Keratinocyte (primary cell): ENCODE measurements around the gene C2orf80. TPM values are rescaled to one million over a fixed set of nuclear protein-coding genes. Genes with fewer than 3 reads are reported as not detected.

Experiments
- DNase-seq: peaks from one replicate; pipeline ENCODE4 v3.0.0-alpha.2; 2011; ENCODE audit warnings: low read depth, missing footprints, low spot score
- FAIRE-seq: peaks from 2 replicates; lab custom pipeline; 2011; peaks lifted over from hg19 to GRCh38; lab: Jason Lieb, UNC
- H2AFZ ChIP-seq: 2 replicates; pipeline ENCODE4 v1.6.0; 2012; ENCODE audit warnings: low read length, control low read depth, inconsistent platforms; ENCODE audit not compliant: control insufficient read depth
- H3K27ac ChIP-seq: 2 replicates; pipeline ENCODE4 v1.5.1; 2011; ENCODE audit warnings: low read length; ENCODE audit not compliant: control insufficient read depth, insufficient read depth
- H3K27me3 ChIP-seq: 3 replicates; pipeline ENCODE4 v1.6.0; 2011; ENCODE audit warnings: low read length; ENCODE audit not compliant: control insufficient read depth, insufficient read depth; ENCODE audit errors: extremely low read depth
- H3K36me3 ChIP-seq, 2 experiments: 2 replicates in 1 of 2; 3 replicates in 1 of 2; pipeline ENCODE4 v1.5.1; 2011; ENCODE audit warnings: low read length in 2 of 2, mild to moderate bottlenecking in 1 of 2; ENCODE audit not compliant: control insufficient read depth in 2 of 2, insufficient read depth in 2 of 2; ENCODE audit errors: extremely low read depth in 1 of 2
- H3K4me1 ChIP-seq: 3 replicates; pipeline ENCODE4 v1.5.1; 2011; ENCODE audit warnings: low read length; ENCODE audit not compliant: control insufficient read depth, insufficient read depth; ENCODE audit errors: extremely low read depth
- H3K4me2 ChIP-seq: 3 replicates; pipeline ENCODE4 v1.6.0; 2011; ENCODE audit warnings: low read depth, low read length; ENCODE audit not compliant: control insufficient read depth, insufficient read depth; ENCODE audit errors: extremely low read depth
- H3K4me3 ChIP-seq, 3 experiments: fragments of 200-600 bp in 1 of 3; sonication (generic) in 1 of 3; 2 replicates in 2 of 3; 3 replicates in 1 of 3; pipeline ENCODE4 v1.5.1; 2011 to 2016; ENCODE audit warnings: low read length in 3 of 3, mild to moderate bottlenecking in 3 of 3, control low read depth in 2 of 3, inconsistent platforms in 1 of 3, low read depth in 1 of 3, mixed read lengths in 1 of 3, mixed run types in 1 of 3, moderate library complexity in 1 of 3; ENCODE audit not compliant: control insufficient read depth in 2 of 3, insufficient read depth in 2 of 3; ENCODE audit errors: extremely low read depth in 1 of 3
- H3K79me2 ChIP-seq: 2 replicates; pipeline ENCODE4 v1.6.0; 2012; ENCODE audit warnings: low read length; ENCODE audit not compliant: control insufficient read depth, insufficient read depth
- H3K9ac ChIP-seq: 3 replicates; pipeline ENCODE4 v1.6.0; 2011; ENCODE audit warnings: low read length; ENCODE audit not compliant: control insufficient read depth, insufficient read depth; ENCODE audit errors: extremely low read depth
- H3K9me1 ChIP-seq: 3 replicates; pipeline ENCODE4 v1.6.0; 2011; ENCODE audit warnings: low read length; ENCODE audit not compliant: control insufficient read depth, insufficient read depth; ENCODE audit errors: extremely low read depth
- H3K9me3 ChIP-seq: 2 replicates; pipeline ENCODE4 v1.5.1; 2012; ENCODE audit warnings: low read depth, low read length; ENCODE audit not compliant: control insufficient read depth
- H4K20me1 ChIP-seq: 3 replicates; pipeline ENCODE4 v1.6.0; 2011; ENCODE audit warnings: low read length; ENCODE audit not compliant: control insufficient read depth, insufficient read depth; ENCODE audit errors: extremely low read depth
- CTCF ChIP-seq, 3 experiments: IDR thresholded peaks in 1 of 3; conservative IDR thresholded peaks in 1 of 3; optimal IDR thresholded peaks in 1 of 3; 2 replicates in 2 of 3; 3 replicates in 1 of 3; pipeline versions ENCODE3 to v1.5.1; 2011; ENCODE audit warnings: low read length in 3 of 3, mild to moderate bottlenecking in 3 of 3, moderate library complexity in 2 of 3, control low read depth in 1 of 3, inconsistent platforms in 1 of 3; ENCODE audit not compliant: insufficient read depth in 2 of 3; ENCODE audit errors: extremely low read depth in 1 of 3
- EZH2 ChIP-seq: IDR thresholded peaks from one replicate; pipeline ENCODE4 v1.6.1; 2012; ENCODE audit warnings: inconsistent platforms, mild to moderate bottlenecking, low read length, moderate library complexity
- dilution Hi-C: fragments of 300-500 bp; cut with MboI; formaldehyde crosslinking; loops from one replicate; pipeline ENCODE4 v1.7.0; 2020; ENCODE audit warnings: low sequenced_read_pairs; ENCODE audit not compliant: extremely low pct_ligation_motif_present
- polyA plus RNA-seq, 5 experiments: library from polyadenylated mRNA; depleted of rRNA in 3 of 5; stranded (reverse) in 3 of 5; stranded (forward) in 1 of 5; unstranded in 1 of 5; fragments of >200 nt; gene quantifications; 1 replicate in 1 of 5; 2 replicates in 3 of 5; 3 replicates in 1 of 5; pipeline versions ENCODE4 v1.2.1 to v1.2.3, GENCODE V29; 2011 to 2012; ENCODE audit warnings: missing spikeins in 2 of 5, low read depth in 1 of 5, low replicate concordance in 1 of 5

C2orf80 gene
- polyA plus RNA-seq, 1 donor (not counting 4 experiments of a cell fraction or from before 2014, with no cell fraction given) = not detected

DNA sequence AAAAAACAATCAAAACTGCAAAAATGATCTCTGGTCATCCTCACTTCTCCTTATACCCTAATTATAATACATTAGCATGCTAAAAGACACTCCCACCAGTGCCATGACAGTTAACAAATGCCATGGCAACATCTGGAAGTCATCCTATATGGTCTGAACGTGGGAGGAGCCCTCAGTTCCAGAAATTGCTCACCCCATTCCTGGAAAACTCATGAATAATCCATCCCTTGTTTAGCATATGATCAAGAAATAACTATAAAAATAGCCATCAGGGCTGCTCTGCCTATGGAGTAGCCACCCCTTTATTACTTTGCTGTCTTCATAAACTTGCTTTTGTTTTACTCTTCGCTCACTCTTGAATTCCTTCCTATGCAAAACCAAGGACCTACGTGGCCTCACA lies 5.7 kb upstream of the C2orf80 start:
- Histone ChIP-seq H3K9me3 (no peaks in the 10 kb centered on the region), H4K20me1 (no peaks in the 10 kb centered on the region), H3K79me2 (no peaks in the 10 kb centered on the region), H3K4me3 (no peak overlapping the region), H2AFZ (no peak overlapping the region), H3K9ac (no peak overlapping the region), H3K27ac (no peak overlapping the region), H3K4me2 (no peak overlapping the region), H3K27me3 (no peaks in the 10 kb centered on the region), H3K4me1 (peaks cover 9% of the 10 kb centered on the region), H3K36me3 (no peaks in the 10 kb centered on the region), H3K9me1 (no peaks in the 10 kb centered on the region)
- TF ChIP-seq CTCF (optimal IDR thresholded peaks at IDR 0.05 in 1 of 3, IDR thresholded peaks at IDR 0.05 in 1 of 3, conservative IDR thresholded peaks at IDR 0.05 in 1 of 3; ENCODE audit: extremely low read depth in 1 of 3, insufficient read depth in 2 of 3, low read length in 3 of 3) (no peak), EZH2 (no peak)
- DNase-seq (no peak), FAIRE-seq (no peak)
- dilution Hi-C loops = no loop called here

DNA sequence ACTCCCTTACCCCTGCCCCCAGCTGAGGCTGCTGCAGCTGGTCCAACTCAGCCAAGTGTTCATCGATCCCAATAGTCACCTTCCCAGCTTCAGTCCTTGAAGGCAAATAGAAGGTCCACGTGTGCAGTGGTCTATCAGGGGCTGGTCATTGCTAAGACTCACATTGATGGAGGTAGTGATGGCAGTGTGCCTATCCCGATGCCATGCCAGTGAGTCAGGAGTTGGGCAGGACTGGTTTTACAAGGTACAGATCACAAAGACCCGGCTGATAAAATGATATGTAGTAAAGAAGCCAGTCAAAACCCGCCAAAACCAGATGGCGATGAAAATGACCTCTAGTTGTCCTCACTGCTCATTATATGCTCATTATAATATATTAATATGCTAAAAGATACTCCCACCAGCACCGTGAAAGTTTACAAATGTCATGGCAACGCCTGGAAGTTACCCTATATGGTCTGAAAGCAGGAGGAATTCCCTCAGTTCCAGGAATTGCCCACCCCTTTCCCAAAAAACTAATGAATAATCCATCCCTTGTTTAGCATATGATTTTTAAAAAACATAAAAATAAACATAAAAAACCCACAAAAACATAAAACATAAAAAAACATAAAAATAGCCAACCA lies 2.9 kb upstream of the C2orf80 start:
- Histone ChIP-seq H3K4me3 (no peak overlapping the region), H3K4me2 (peak overlapping the region; percentile 47), H3K4me1 (peaks cover 9% of the 10 kb centered on the region), H3K9ac (no peak overlapping the region), H3K9me3 (no peaks in the 10 kb centered on the region), H3K27ac (no peak overlapping the region), H3K9me1 (no peaks in the 10 kb centered on the region), H3K36me3 (no peaks in the 10 kb centered on the region), H3K79me2 (no peaks in the 10 kb centered on the region), H3K27me3 (no peaks in the 10 kb centered on the region), H2AFZ (no peak overlapping the region), H4K20me1 (no peaks in the 10 kb centered on the region)
- TF ChIP-seq EZH2 (no peak), CTCF (optimal IDR thresholded peaks at IDR 0.05 in 1 of 3, IDR thresholded peaks at IDR 0.05 in 1 of 3, conservative IDR thresholded peaks at IDR 0.05 in 1 of 3; ENCODE audit: extremely low read depth in 1 of 3, insufficient read depth in 2 of 3, low read length in 3 of 3) (no peak)
- FAIRE-seq (peak; percentile 59), DNase-seq (no peak)
- dilution Hi-C loops = no loop called here
